GM21619 (cell line): ENCODE results near the gene CRIP2.
A peak's percentile ranks its signal among the peaks of the same experiment; 100 is the strongest.

ENCODE experiments used
- ATAC-seq: cut with Tn5 transposase; IDR thresholded peaks from one replicate; pipeline ENCODE4 v1.9.1; 2021; ENCODE audit not compliant: unreplicated experiment

Gene CRIP2

DNA sequence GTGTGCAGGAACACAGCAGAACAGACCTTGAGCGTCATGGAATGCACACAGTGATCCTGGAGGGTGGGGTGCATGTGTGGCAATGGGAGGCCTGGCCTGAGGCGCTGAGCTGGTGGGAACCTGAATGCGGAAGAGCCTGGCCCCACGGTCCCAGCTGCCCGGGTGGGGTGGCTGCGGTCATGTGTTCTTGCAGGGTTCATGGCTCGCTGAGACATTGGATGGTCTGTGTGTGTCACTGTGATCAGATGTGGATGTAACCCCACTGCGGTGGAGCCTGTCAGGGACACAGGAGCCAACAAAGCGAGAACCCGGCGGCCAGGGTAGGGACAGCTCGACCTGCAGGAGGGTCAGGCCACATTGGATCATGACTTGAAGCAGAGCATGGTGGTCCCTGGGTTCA is 31.8 kb upstream of the CRIP2 start:
- ATAC-seq, result no peak

DNA sequence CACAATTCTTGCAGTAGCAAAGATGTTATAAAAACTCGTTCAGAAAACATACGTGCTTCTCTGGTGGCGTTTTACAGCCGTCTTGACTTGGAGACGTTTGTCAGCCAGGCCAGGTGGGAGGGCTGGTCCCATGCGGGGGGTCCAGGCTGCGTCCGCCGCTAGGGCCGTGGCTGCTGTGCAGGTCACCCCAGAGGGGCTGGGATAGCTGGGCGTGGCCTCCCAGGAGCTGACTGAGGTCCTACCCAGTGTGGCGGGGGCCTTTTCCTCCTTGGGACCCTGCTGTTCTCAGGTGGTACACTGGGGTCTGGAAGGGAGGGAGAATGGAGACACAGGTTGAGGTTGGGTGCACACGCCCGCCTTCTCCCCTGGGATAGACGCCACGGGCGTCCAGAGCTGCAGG is 29.8 kb upstream of the CRIP2 start:
- ATAC-seq, result no peak

DNA sequence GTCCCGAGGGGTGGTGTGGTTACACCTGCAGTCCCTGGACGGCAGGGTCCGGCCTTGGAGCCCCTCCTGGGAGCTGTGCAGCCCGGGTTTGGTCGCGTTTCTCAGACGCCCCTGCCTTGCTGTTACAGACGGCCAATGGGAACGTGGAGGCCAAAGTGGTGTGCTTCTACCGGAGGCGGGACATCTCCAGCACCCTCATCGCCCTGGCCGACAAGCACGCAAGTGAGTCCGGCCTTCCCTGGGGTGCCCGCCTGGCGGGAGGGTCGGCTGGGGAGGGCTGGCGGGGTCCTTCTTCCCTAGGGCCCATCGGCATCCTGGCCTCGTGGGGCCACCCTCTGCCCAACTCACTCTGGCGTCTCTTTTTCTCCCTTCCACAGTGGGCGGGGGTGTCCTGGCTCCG is 29.3 kb upstream of the CRIP2 start:
- ATAC-seq, result no peak

DNA sequence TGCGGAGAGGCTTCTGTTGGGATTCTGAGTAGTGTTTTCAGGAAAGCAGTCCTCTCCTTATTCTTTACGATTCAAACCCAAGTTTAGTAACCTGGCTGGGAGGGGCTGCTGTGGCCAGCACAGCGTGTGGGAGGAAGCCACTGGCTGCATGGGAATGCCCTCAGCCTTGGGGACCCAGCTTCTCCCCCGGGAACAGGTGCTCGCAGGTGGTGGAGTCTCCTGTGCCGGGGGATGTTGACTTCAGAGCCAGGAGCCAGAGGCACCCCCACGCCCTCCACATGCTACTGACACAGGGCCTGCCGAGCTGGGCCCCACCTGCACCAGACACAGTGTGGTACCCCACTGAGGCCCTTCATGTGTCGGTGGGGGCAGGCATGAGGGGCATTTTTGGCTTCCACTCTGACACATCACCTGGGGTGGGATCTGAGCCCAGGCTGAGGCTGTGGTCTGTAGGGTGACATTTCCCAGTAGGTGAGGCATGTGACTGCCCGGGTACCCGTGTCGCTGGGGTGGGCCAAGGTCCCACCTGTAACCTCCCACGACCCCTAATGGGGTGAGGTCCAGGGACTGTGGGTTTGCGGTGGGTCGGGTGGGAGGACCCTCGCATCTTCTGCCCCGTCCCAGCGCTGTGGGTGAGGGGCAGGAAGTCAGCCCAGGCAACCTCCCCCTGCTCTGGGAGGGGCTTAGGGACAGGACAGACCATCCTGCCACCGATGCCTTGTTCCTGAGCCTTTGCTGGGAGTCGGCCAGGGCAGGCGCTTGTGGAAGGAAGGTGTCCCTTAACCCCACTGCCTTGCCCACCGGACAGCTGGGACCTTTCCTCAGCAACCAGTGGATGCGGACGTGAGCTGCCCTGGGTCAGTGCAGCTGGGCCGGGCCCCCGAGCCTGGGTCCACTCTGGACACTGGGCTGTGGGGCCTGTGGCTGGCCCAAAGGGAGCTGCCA is 28.4 kb upstream of the CRIP2 start:
- ATAC-seq, result no peak

DNA sequence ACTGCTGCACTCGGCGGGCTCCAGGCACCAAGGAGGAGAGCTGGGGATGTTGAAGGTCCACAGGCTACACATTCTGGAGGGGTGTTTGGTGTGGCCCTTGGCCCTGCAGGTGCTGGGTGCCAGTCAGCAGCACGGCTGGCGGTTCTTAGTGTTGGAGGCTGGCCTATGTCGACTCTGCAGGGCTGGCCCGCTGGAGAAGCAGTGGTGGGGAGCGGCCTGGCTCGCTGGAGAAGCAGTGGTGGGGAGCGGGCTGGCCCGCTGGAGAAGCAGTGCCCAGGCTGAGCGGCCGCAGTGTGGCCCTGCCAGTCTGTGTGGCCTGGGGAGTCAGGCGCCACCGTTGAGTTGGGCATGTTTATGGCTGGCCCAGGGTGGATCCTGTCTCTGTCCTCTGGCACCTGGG is 27.6 kb upstream of the CRIP2 start:
- no peak for ATAC-seq

DNA sequence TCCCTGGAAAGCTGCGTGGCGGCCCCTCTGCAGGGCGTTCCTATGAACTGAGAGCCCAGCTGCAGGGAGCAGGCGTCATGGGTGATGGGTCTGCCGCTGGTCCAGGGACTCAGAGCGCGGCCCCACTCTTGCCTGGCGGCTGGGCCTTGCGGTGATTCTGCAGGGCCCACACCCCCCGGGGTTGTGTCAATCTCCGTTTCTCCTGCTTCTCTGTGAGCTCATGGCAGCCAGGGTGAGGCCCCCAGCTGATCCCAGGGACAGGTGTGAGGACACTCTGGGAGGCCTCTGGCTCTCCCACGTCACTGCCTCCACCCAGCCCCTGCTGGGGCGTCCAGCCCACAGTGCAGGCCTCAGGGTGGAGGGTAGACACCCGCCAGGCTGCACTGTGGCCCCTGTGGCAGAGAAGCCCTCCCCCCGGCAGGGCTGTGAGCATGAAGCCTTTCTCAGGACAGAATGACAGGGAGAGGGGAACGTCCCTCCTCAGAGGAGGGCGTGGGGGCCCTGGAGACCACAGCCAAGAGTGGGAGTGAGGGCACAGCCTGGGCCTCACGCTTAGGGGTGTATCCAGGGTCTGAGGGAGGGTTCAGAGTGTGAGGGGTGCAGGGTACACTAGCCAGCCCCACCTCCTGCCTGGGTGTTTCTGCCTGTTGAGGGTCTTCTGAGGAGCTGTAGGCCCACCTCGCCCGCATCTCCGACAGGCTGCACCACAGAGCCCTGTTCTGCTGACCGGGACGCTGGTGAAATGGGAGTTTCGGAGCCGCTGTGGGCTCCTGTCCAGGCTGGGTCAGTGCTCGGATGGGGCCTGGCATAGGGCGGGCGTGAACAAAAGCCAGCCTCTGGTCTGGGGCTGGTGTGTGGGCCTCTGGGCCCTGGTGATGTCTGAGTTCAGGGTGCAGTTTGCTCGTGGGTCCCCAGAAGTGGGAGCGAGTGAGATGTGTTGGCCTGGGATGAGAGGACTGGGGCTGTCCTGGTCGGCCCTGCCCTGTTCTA is 26.7 kb upstream of the CRIP2 start:
- ATAC-seq, result no peak

DNA sequence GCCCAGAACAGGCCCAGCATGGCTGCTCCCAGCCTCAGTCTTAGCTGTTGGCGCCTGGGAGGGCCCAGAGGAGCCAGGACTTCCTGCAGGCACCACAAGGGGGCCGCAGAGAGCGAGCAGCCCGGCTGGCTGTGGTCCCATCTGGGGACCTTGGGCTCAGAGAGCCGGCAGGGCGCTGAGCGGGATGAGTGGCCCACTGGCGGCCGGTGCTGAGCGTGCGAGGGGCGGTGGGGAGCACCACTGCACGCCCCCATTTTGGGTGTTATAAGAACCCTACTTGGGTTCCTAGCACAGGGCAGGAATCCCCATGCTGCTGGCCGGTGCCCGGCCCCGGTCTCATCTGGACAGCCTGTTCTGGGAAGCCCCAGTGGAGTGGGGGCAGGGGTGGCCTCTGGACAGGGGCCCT is 25.9 kb upstream of the CRIP2 start:
- peak; percentile 48 for ATAC-seq

DNA sequence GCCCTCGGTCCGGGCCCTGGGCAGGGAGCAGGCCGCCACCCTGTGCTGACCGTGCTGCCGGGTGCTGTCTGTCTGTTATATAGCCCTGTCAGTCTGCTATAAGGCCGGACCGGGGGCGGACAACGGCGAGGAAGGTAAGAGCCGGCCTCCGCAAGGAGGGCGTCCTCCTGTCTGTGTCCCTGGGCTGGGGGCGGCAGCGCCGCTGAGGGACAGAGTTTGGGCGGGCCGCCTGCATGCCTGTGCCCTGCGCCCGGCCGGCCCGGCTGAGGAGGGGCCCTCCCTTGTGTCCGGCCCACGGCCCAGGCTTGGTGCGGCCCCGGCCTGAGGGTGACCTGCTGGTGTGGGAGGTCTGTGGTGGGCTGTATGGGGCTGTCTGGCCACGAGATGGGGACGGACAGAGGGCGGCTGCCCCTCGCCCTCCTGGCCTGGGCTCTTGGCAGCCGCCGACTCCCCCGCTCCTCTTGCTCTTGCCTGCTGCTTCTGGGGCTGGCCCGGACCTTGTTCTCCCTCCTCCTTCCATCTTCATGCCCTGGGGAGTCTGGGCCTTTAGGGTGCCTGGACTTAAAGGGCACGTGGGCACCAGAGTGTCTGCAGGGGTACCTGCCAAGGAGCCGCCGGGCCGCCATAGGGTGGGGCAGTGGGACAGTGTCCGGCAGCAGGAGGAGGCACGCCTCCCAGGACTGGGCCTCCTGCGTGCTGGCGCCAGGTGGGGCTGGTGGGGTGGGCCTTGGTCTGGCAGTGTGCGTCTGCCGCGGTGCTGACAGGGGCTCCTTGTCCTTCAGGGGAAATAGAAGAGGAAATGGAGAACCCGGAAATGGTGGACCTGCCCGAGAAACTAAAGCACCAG is 25.1 kb upstream of the CRIP2 start:
- ATAC-seq, result no peak

DNA sequence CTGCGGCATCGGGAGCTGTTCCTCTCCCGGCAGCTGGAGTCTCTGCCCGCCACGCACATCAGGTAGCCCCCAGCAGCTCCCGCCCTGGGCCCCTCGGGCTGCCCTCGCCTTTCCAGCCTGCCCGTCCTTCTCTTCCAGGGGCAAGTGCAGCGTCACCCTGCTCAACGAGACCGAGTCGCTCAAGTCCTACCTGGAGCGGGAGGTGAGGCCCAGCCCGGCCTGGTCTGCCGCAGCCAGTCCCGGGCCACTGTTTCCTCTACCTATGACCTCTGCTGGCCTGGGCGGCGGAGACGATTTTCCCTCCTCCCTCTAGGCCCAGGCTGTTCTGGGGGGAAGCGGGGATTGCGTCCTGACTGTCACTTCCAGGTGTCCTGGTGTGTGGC is 24.5 kb upstream of the CRIP2 start:
- ATAC-seq, result no peak

DNA sequence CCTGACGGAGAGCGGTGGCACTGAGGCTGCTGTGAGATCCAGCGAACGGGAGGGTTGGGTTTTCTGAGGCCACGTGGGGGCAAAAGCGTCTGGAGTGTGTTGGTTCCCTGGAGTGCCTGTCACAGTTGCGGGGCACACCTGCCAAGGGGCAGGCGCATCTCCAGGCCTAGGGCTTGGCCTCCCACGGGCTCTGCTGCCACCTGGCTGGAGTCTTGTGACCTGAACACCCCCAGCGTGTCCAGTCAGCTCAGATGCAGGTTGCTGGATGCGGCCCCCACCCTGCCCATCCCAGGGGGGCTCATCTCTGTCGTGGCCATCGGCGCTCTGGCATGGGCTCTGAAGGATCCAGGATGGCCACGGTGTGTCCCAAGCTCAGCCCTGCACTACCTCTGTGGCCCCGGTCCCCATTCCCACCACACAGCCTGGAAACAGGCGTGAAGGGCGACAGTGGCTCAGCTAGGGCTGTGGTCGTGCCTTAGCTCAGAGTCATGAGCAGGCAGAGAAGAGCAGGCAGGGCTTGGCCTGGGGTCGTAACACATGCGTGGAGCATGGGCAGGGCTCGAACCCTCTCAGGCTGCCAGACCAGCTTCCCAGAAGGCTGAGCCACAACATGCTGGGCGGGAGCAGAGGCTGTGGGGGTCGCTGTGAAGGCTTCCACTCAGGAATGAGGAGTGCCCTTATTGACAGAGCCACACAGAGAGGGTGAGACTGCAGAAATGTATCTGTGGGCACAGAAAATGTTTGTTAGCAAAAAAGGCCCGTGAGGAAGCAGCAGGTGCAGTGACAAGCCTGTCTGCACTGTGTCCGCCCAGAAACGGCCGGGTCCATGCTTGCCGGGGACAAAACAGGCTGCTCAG is 23.5 kb upstream of the CRIP2 start:
- no peak for ATAC-seq

DNA sequence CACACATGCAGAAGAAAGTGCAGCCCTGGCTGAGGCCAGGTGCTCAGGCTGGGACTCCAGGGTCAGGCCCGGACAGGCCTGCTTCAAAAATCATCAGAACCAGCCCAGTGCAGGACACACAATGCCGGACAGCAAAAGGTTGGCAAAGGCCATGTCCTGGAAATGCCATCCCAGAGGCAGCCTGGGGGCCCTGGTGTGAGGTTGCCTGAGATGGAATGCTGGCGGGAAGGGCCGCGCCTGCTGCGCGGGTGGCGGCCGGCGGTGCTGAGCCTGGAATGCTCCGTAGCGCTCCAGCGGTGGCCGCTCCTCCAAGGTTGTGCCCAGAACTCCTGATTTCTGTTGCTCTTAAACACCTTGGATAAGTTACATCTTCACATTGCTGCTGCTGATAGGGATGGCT is 21.7 kb upstream of the CRIP2 start:
- no peak for ATAC-seq

DNA sequence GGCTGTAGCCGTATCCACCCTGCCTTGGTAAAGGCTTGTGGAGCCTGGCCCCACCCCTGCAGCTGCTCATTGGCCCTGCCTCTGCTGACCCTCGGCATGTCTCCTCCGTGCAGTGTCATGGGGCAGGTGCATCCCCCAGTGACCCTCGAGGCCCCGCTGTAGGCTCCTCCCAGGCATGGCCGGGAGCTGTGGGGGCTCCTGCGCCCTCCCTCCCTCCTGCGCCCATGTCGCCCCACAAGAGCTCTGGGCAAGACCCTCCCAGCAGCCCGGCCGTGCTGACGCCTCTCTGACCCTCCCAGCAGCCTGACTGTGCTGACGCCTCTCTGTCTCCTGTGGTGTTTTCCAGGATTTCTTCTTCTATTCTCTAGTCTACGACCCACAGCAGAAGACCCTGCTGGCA is 20.8 kb upstream of the CRIP2 start:
- ATAC-seq, result no peak

DNA sequence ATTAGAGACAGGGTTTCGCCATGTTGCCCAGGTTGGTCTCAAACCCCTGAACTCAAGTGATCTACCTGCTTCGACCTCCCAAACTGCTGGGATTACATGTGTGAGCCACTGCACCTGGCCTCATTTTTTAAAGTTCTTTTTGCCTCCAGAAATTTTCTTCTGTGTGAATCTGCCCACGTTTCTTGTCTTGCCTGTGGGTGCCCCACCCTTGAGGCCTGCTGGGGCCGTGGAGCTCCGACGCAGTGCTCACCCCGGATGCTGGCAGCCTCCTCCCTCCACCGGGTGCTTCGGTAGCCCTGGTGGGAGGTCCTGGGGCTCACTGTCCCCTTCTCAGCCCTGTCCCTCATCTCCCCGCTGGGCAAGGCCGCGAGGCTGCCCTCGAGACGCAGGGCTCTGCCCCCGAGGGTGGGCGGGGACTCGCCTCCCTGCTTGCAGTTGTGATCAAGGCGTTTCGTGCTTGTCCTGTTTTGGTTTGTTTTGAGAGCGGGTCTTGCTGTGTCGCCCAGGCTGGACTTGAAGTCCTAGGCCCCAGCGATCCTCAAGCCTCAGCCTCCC is 19.5 kb upstream of the CRIP2 start:
- ATAC-seq, result no peak

DNA sequence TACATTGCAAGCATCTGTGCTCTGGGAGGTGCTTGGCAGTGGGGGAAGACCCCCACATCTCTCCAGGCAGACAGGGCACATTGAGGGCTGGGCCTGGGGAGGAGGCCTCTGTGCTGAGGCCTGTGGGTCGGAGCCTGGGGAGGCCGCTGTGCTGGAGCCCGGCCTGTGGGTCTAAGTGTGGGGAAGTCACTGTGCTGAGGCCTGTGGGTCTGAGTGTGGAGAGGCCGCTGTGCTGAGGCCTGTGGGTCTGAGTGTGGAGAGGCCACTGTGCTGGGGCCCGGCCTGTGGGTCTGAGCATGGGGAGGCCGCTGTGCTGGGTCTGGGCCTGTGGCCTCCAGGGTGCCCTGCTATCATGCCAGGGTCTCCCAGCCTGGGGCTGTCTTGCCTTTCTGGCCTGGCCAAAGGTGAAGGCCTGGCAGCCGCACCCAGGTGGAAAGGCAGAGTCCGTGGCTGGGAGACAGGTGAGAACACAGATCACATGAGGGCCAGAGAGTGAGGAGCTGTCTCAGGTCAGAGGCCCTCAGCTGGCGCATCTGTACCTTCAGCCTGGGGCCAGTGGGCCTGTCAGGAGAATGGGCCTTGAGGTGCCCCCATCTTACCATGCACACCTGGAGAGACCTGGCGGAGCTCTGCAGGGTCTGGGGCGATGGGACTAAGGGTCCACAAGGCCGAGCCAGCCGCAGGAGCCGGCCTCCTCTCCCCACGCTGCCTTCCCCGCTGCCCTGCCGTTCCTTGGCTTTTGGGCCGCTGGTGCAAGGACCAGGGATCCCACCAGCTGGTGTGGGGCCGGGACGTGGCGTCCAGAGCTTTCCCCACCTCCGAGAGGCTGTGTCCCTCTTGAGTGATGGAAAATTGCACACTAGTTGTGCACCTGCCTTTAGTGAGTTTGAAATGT is 18.6 kb upstream of the CRIP2 start:
- ATAC-seq, result no peak

DNA sequence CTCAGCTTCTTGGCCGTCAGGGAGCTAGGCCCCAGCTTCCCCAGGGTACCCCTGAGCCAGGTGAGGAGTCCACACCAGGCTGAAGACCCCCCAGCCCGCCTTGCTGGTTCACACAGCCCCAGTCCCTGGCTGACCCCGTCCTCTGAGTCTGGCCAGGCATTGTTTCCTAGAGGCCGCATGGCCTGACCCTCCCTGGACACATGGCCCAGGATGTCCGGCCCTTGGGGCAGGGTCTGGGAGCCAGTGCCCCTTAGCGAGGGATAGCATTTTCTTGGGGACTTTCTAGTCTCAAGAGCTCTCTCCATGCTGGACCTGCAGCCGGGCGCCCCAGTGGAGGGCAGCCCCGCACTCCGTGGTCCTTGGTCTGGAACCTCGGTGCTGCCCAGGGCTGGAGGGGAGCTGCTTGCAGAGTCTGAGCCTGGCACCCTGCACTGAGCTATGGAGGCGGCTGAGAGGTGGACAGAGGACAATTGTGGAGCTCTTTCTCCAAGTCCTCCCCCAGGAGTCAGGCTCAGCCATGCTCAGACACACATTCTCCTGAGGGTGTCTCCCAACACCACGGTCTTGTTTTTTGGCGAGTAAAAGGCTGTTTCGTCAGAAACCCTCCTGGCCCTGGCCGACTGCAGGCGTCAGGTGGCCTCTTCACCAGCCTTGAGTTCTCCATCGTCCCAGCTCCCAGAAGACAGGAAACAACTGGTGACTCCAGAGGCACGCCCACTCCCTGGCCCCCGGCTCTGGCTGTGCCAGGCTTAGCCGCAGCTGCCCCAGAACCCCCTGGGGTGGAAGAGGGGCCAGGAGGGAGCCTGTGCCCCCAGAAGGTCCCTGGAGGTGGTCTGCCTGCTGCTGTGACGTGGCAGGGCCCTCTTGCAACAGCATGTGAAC is 17.6 kb upstream of the CRIP2 start:
- no peak for ATAC-seq

DNA sequence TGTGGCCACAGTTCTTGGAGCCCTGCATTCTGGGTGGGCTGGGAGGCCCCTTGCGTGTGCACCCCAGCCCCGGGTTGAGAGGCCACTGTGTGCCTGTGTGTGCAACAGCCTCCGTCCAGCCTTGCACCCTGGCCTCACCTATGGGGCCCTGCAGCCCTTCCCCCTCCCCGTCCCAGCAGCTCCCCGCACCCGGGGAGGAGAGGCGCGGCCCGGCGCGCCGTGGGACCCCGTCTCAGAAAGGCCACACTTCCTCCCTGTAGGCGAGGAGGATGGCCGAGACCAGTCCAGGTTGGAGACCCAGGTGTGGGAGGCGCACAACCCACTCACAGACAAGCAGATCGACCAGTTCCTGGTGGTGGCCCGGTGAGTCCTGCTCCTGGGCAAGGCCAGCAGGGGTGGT is 16.6 kb upstream of the CRIP2 start:
- ATAC-seq, result no peak

DNA sequence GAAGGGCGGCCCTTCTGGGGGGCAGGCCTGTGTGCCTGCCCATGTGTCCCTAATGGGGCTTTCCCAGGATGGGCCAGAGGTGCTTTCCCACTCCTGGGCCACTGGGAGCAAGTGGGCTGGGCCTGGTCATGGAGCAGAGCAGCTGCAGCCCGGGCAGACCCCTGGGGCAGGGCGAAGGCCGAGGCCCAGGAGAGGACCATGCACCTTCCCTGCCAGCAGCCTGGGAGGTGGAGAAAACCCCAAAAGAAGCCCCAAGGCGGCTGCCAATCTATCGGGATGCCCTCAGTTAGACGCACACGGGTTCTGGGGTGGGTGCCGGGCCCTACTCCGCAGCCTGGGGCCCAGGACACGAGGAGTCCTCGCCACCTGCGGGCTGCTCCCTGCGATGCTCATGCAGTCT is 16.1 kb upstream of the CRIP2 start:
- no peak for ATAC-seq

DNA sequence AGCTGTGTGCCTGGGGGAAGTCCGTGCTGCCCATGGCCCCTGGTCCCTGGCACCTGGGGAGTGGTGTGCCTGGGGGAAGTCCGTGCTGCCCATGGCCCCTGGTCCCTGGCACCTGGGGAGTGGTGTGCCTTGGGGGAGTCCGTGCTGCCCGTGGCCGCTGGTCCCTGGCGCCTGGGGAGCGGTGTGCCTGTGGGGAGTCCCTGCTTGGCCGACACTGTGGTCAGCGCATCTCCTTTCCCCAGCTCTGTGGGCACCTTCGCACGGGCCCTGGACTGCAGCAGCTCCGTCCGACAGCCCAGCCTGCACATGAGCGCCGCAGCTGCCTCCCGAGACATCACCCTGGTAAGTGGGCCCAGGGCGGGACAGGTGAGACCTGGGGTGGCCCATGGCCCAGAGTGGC is 14.5 kb upstream of the CRIP2 start:
- ATAC-seq, result no peak
